ENCODE data around the gene EVI5. TPM values are rescaled to one million over a fixed set of nuclear protein-coding genes. Genes with fewer than 3 reads are reported as not detected.

The EVI5 gene
- total RNA-seq, 1 experiment from 2014 or later: 11.4 TPM

DNA sequence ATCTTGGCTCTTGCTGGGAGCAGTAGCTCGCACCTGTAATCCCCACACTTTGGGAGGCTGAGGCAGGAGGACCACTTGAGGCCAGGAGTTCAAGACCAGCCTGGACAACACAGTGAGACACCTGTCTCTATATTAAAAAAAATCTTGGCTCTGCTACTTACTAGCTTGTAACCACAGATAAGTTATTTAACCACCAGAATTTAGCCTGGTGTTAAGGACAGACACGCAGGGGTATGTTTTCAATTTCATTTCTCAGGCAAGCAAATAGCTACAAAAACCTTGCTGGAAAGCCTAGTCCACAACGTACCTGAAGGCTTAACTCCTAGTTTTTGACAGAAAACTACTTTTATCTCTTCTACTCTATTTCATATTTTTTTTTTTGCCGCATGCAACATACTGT is 273.4 kb downstream of the EVI5 start (continued):
- TF ChIP-seq, protein P1, sequence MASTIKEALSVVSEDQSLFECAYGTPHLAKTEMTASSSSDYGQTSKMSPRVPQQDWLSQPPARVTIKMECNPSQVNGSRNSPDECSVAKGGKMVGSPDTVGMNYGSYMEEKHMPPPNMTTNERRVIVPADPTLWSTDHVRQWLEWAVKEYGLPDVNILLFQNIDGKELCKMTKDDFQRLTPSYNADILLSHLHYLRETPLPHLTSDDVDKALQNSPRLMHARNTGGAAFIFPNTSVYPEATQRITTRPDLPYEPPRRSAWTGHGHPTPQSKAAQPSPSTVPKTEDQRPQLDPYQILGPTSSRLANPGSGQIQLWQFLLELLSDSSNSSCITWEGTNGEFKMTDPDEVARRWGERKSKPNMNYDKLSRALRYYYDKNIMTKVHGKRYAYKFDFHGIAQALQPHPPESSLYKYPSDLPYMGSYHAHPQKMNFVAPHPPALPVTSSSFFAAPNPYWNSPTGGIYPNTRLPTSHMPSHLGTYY (CRISPR knock-in tag; IDR thresholded peaks at IDR 0.05): no peak
- TF ChIP-seq ATF1 (CRISPR knock-in tag; IDR thresholded peaks at IDR 0.05) (no peak), ZBTB21 (CRISPR knock-in tag; IDR thresholded peaks at IDR 0.05; ENCODE audit: borderline replicate concordance) (no peak), PRRX2 (CRISPR knock-in tag; IDR thresholded peaks at IDR 0.05) (no peak), MYBL2 (CRISPR knock-in tag; IDR thresholded peaks at IDR 0.05) (no peak), NR3C1 (CRISPR knock-in tag; conservative IDR thresholded peaks at IDR 0.05; ENCODE audit: low read depth) (no peak), JUN (CRISPR knock-in tag; IDR thresholded peaks at IDR 0.05) (no peak), FOXP1 (CRISPR knock-in tag; IDR thresholded peaks at IDR 0.05; ENCODE audit: borderline replicate concordance) (no peak)
- TF ChIP-seq, protein P2, sequence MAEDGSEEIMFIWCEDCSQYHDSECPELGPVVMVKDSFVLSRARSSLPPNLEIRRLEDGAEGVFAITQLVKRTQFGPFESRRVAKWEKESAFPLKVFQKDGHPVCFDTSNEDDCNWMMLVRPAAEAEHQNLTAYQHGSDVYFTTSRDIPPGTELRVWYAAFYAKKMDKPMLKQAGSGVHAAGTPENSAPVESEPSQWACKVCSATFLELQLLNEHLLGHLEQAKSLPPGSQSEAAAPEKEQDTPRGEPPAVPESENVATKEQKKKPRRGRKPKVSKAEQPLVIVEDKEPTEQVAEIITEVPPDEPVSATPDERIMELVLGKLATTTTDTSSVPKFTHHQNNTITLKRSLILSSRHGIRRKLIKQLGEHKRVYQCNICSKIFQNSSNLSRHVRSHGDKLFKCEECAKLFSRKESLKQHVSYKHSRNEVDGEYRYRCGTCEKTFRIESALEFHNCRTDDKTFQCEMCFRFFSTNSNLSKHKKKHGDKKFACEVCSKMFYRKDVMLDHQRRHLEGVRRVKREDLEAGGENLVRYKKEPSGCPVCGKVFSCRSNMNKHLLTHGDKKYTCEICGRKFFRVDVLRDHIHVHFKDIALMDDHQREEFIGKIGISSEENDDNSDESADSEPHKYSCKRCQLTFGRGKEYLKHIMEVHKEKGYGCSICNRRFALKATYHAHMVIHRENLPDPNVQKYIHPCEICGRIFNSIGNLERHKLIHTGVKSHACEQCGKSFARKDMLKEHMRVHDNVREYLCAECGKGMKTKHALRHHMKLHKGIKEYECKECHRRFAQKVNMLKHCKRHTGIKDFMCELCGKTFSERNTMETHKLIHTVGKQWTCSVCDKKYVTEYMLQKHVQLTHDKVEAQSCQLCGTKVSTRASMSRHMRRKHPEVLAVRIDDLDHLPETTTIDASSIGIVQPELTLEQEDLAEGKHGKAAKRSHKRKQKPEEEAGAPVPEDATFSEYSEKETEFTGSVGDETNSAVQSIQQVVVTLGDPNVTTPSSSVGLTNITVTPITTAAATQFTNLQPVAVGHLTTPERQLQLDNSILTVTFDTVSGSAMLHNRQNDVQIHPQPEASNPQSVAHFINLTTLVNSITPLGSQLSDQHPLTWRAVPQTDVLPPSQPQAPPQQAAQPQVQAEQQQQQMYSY (CRISPR knock-in tag; IDR thresholded peaks at IDR 0.05): no peak

DNA sequence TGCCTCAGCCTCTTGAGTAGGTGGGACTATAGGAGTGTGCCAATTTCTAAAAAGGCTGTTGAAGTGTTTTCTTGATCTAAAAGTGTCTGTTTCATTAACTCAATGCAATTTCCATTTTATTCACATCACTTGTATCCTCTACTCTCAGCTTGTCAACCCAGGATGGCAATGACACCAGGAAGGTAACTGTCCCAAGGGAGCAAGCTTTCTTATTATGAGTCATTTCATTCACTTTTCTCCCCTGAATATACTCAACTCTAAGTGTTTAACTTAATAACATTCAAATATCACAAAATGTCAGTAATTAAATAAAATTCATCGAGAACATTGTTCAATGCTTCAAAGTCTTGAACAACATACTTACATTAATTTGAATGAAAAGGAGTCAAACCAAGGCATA is 275.3 kb downstream of the EVI5 start:
- POLR2A ChIA-PET: no interaction called here
- Mint-ChIP-seq H3K9me3 (peaks cover 5% of the 10 kb centered on the region), H3K4me1 (no peaks in the 10 kb centered on the region), H3K27ac (no peak overlapping the region), H3K4me3 (no peak overlapping the region), H3K27me3 (ENCODE audit: low read depth) (no peaks in the 10 kb centered on the region), H3K36me3 (no peaks in the 10 kb centered on the region)
- TF ChIP-seq IRF2 (CRISPR knock-in tag; IDR thresholded peaks at IDR 0.05; ENCODE audit: borderline replicate concordance, low read depth) (no peak), FOXJ3 (CRISPR knock-in tag; IDR thresholded peaks at IDR 0.05; ENCODE audit: borderline replicate concordance) (no peak), RORB (CRISPR knock-in tag; IDR thresholded peaks at IDR 0.05) (no peak), TEAD4 (CRISPR knock-in tag; IDR thresholded peaks at IDR 0.05) (no peak), TP53 (CRISPR knock-in tag; IDR thresholded peaks at IDR 0.05) (no peak), NFYB (CRISPR knock-in tag; conservative IDR thresholded peaks at IDR 0.05; ENCODE audit: low read depth) (no peak), NFATC4 (CRISPR knock-in tag; IDR thresholded peaks at IDR 0.05) (no peak), FOXK1 (CRISPR knock-in tag; IDR thresholded peaks at IDR 0.05) (no peak), ATF1 (CRISPR knock-in tag; IDR thresholded peaks at IDR 0.05) (no peak), GABPB1 (CRISPR knock-in tag; IDR thresholded peaks at IDR 0.05) (no peak), MYBL2 (CRISPR knock-in tag; IDR thresholded peaks at IDR 0.05) (no peak), JUN (CRISPR knock-in tag; IDR thresholded peaks at IDR 0.05) (no peak)
- TF ChIP-seq, protein P3, sequence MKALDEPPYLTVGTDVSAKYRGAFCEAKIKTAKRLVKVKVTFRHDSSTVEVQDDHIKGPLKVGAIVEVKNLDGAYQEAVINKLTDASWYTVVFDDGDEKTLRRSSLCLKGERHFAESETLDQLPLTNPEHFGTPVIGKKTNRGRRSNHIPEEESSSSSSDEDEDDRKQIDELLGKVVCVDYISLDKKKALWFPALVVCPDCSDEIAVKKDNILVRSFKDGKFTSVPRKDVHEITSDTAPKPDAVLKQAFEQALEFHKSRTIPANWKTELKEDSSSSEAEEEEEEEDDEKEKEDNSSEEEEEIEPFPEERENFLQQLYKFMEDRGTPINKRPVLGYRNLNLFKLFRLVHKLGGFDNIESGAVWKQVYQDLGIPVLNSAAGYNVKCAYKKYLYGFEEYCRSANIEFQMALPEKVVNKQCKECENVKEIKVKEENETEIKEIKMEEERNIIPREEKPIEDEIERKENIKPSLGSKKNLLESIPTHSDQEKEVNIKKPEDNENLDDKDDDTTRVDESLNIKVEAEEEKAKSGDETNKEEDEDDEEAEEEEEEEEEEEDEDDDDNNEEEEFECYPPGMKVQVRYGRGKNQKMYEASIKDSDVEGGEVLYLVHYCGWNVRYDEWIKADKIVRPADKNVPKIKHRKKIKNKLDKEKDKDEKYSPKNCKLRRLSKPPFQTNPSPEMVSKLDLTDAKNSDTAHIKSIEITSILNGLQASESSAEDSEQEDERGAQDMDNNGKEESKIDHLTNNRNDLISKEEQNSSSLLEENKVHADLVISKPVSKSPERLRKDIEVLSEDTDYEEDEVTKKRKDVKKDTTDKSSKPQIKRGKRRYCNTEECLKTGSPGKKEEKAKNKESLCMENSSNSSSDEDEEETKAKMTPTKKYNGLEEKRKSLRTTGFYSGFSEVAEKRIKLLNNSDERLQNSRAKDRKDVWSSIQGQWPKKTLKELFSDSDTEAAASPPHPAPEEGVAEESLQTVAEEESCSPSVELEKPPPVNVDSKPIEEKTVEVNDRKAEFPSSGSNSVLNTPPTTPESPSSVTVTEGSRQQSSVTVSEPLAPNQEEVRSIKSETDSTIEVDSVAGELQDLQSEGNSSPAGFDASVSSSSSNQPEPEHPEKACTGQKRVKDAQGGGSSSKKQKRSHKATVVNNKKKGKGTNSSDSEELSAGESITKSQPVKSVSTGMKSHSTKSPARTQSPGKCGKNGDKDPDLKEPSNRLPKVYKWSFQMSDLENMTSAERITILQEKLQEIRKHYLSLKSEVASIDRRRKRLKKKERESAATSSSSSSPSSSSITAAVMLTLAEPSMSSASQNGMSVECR (CRISPR knock-in tag; IDR thresholded peaks at IDR 0.05; ENCODE audit: borderline replicate concordance): no peak
- TF ChIP-seq, protein P4, sequence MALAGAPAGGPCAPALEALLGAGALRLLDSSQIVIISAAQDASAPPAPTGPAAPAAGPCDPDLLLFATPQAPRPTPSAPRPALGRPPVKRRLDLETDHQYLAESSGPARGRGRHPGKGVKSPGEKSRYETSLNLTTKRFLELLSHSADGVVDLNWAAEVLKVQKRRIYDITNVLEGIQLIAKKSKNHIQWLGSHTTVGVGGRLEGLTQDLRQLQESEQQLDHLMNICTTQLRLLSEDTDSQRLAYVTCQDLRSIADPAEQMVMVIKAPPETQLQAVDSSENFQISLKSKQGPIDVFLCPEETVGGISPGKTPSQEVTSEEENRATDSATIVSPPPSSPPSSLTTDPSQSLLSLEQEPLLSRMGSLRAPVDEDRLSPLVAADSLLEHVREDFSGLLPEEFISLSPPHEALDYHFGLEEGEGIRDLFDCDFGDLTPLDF (CRISPR knock-in tag; IDR thresholded peaks at IDR 0.05): no peak
- TF ChIP-seq, protein P5, sequence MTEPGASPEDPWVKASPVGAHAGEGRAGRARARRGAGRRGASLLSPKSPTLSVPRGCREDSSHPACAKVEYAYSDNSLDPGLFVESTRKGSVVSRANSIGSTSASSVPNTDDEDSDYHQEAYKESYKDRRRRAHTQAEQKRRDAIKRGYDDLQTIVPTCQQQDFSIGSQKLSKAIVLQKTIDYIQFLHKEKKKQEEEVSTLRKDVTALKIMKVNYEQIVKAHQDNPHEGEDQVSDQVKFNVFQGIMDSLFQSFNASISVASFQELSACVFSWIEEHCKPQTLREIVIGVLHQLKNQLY (CRISPR knock-in tag; IDR thresholded peaks at IDR 0.05): no peak
- TF ChIP-seq, protein P6, sequence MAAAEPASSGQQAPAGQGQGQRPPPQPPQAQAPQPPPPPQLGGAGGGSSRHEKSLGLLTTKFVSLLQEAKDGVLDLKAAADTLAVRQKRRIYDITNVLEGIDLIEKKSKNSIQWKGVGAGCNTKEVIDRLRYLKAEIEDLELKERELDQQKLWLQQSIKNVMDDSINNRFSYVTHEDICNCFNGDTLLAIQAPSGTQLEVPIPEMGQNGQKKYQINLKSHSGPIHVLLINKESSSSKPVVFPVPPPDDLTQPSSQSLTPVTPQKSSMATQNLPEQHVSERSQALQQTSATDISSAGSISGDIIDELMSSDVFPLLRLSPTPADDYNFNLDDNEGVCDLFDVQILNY (CRISPR knock-in tag; IDR thresholded peaks at IDR 0.05): no peak
- TF ChIP-seq, protein P7, sequence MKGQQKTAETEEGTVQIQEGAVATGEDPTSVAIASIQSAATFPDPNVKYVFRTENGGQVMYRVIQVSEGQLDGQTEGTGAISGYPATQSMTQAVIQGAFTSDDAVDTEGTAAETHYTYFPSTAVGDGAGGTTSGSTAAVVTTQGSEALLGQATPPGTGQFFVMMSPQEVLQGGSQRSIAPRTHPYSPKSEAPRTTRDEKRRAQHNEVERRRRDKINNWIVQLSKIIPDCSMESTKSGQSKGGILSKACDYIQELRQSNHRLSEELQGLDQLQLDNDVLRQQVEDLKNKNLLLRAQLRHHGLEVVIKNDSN (CRISPR knock-in tag; IDR thresholded peaks at IDR 0.05): no peak
- TF ChIP-seq, protein P8, sequence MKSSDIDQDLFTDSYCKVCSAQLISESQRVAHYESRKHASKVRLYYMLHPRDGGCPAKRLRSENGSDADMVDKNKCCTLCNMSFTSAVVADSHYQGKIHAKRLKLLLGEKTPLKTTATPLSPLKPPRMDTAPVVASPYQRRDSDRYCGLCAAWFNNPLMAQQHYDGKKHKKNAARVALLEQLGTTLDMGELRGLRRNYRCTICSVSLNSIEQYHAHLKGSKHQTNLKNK (CRISPR knock-in tag; IDR thresholded peaks at IDR 0.05): no peak
- DNase-seq (ENCODE audit: low spot score) (no peak), ATAC-seq (no peak)
- CTCF ChIA-PET: no interaction called here
